ENCODE measurements around the gene CAT.

The CAT gene

DNA sequence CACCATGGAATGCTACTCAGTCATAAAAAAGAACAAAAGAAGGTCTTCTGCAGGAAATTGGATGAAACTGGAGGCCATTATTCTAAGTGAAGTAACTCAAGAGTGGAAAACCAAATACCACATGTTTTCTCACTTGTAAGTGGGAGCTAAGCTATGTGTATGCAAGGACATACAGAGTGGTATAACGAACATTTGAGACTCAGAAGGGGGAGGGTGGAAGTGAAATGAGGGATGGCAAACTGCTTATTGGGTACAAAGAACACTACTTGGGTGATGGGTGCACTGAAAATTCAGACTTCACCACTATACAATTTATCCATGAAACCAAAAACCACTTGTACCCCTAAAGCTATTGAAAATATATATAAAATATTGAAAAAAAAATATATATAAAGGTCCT lies 13.4 kb upstream of the CAT start:
- no peak for DNase-seq (ENCODE audit: low spot score)

DNA sequence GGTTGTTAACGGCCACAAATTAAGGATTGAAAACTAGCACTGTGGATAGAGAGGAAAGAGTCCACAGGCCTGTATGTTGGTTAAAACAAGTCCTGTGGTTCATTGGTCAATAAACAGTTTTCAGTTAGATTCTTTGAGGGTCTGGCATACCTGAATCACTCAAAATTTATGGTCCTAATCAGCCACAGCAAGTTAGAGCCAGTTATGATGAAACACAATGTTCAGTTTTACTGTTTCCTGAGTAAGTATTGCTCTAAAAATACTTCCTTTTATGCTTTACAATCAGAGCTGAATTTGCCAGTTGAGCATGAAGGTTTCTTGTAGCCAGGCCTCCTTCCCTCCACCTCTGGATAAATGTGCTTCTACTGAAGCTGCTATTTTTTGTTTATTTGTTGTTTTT lies 12.9 kb upstream of the CAT start:
- no peak for DNase-seq (ENCODE audit: low spot score)

DNA sequence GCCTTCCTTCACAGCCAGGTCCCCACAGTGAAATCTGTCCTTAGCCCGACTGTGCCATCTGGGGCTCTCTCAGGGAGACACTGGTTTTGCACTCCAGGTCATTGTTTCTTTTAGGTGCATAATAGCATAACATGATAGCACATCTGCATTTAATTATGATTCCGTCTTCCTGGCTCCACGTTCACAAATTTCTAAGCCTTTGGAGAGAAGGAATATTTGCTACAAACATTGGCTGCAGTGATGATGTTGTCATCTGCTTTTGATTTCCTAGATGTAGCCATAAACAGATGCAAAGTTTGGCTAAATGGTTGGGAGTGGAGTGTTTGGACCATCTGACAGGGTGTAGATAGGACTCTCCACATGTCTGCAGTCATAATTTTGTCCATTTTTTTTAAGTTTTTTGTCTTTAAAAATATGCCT lies 12.0 kb upstream of the CAT start:
- DNase-seq (ENCODE audit: low spot score) = peak; percentile 30

DNA sequence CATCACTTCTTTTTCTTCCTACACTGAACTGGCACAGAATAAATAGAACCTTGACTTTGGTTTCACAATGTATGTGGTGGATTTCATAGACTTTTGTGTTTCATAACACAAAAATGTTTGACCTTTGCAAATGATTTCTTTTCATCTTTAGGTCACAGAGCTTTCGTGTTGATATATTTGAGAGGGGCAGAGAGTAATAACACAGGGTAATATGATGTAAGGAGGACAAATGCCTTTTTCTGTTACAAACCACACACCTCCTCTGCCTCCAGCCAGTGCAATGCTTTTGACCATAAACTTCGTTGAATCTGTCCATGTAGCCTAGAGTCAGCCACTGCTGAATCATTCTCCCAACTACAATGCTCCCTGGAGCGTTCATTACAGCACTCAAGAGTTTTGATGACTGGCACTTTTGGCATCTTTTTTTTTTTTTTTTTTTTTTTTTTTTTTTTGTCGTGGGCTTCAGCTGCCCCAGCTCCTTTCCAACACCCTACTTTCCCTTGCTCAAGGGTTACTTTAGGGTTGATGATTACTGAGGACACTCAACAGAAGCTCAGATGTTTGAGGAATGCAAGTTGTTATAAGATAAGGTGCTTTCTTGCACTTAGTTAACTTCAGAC lies 11.4 kb upstream of the CAT start:
- no peak for DNase-seq (ENCODE audit: low spot score)

- DNase-seq (ENCODE audit: low spot score) = no peak
Measured at GRCh38 chr11:34431979-34432378, 6.8 kb upstream of the CAT start.

DNA sequence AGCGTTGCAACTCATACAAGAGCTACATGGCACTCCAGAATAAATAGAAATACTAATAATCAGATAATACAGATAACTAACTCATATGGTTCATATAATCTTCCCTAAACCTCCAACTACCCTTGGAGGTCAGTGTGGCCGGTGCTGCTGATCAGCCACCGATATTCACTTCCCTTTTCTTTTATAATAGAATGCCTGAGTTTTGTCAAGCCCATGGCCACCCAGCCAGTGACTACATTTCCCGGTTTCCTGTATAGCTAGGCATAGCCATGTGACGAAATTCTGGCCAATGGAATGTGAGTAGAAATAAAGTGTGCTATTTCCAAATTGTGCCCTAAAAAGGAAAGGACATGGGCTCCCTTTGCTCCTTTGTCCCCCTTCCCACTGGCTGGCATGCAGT lies 5.9 kb upstream of the CAT start:
- no peak for DNase-seq (ENCODE audit: low spot score)

GRCh38 chr11:34433899-34434298 lies 4.8 kb upstream of the CAT start:
- DNase-seq (ENCODE audit: low spot score) = no peak

DNA sequence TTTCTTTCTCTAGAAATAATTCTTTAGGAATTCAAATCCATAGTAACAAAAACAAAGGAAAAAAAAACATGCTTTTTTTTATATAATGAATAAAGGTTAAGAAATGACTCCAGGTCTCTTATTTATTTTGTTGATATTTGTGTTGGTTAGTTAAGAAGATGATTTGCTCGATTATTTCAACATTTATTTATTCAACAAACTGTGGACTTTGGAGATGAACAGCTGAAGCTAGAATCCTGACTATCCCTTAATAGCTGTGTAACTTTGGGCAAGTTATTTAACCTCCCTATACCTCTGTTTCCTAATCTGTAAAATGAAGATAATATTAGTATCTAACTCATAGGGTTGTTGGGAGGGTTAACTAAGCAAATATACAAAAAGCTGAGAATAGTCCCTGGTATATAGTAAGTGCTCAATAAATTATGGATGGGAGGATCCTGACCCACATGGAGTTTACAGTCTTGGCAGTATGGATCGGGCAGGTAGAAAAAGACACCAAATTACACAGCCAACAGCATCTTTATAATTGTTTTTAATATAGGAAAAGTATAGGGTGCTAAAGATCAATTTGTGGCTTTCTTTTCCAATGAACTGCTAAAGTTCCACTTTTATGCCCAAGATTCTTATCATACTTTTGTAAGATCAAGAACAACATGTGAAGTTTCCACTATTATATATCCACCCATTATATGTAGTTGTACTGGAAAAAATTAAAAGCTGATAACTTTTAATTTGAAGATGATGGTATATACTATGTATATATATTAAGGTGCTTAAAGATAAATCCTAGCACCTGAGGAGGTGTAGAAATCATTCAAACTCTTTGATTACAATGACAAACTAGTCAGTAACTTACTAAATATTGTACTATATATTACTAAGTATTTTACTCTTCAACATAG lies 1.3 kb upstream of the CAT start:
- DNase-seq (ENCODE audit: low spot score) = no peak

DNA sequence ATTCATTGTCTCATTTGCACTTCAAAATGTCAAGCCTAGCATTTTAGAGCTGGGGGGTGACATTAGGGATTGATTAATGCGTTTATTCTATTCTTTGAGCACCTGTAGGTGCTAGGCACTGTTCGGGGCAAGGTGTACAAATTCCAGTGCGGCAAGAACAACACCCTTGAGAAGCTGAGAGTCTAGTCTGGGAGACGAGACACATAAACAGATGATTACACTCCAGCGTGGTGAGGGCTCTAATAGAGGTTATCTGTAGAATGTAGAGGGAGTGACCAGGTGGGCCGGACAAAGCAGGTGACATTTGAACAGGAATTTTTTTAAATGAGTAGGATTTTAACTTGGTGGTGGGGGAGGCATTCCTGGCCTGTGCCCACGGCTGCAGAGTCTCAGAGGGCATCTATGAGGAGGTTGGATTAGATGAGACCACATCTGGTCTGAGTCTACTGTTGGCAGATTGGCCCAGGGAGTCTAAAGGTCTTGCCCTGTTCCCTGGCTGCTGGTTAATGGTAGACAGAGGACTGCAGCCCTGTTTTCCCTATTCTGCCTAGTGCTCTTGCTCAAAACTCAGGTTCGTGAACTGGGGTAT lies 970 bp downstream of the CAT start:
- peak; percentile 5 for DNase-seq (ENCODE audit: low spot score)

- DNase-seq (ENCODE audit: low spot score) = no peak
Measured at GRCh38 chr11:34441814-34442213, 3.1 kb downstream of the CAT start.

DNA sequence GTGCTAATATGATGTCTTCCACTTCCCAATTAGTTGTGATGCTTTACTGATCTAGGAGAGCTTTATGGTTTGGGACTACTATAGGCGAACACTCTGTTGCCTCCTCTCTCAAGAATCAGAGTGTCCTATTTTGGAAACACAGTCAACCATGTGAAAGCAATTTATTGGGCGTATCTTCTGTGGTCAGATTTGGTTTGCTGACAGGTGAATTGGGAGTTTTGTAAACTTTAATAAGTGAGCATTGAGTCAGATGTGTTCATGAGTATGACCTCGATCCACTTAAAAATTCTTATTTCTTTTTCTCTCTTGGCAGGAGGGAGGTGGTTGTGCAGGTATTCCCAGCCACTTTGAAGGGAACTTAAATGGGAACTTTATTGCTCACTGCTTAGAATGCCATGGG lies 4.4 kb downstream of the CAT start:
- no peak for DNase-seq (ENCODE audit: low spot score)

DNA sequence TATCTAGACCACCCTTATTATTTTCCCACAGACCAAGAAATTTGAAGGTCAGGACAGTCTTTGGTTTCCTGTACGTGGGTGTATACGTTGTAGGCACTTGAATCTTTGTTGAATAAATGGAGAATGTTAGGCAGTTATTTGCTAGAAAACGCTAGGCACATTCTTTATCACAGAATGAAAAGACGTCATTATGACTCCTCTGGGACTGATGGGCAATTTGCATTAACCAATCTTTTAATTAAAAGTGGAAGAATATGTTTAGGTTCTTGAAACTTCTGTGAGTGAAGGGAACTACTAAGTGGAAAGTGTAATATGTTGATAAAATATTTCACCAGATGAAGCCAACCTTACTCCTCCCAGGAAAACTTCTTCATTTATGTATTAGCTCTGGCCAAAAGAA lies 5.7 kb downstream of the CAT start:
- no peak for DNase-seq (ENCODE audit: low spot score)

DNA sequence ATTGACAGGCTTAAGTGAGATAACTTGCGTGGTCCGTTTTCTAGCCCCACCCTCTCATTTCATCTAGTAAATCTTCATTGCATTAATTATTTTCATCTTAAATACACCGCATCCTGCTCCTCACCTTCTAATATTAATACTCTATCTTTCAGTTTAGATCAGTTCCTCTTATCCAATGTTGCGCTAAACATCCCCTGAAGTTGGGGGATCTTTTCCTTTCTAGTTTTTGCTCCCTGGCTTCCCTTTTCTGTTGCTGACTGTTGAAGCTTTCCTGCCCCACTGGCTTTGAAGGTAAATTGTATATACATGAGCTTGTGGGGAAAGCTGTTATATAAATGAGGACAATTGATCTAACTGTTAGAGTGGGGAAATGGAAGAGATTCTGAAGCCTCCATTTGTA lies 7.2 kb downstream of the CAT start:
- DNase-seq (ENCODE audit: low spot score) = no peak

- no peak for DNase-seq (ENCODE audit: low spot score)
Measured at GRCh38 chr11:34446386-34446785, 7.7 kb downstream of the CAT start.

DNA sequence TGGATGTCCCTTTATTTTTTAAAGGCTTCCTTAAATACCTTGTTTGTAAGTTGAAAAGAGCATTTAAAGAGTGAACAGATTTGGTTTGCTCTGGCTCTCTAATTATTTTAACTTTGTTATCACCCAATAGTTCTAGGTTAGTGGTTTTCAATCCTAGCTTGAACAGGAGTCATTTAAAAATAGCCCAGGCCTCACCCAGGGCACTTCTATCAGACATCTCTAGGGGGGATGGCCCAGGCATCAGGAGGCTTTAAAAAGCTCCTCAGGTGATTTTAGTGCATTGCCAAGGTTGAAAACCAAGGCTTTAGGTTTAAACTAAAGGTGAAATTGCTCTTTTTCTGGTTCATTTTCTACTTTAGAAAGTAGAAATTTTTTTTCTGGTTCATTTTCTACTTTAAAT lies 8.3 kb downstream of the CAT start:
- no peak for DNase-seq (ENCODE audit: low spot score)

DNA sequence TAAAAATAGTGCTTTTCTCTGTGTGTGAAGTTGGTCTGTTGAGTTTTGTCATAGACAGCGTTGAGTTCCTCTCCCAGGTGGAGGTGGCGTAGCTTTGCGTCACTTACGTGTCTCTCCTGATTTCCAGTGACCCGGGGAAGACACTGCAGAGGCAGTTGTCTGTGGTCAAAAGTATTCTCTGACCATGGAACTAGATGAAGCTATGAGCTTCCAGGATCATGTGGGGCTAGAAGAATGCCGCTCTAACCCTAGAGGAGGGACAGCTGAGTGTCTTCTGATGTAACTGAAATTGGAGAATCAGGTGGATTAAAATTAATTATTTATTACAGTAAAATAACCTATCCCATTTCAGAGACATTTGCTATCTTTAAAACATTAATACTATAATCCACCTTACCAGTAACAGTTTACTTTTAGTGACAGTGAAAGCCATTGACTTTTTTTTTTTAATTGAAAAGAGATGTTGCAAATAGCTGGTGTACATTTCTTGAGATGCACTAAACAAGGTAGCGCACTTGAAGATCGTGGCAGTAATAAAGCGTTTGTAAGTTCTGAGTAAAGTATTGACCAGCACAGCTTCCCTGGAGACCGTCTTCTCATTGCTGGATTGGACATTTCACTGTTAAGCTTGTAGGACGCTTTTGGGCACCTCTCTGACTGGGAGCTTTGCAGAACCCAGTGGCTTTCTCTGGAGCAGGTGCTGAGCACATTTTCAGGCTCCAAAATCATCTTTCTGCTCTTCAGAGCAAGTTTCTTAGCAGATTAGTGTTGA lies 9.7 kb downstream of the CAT start:
- no peak for DNase-seq (ENCODE audit: low spot score)

DNA sequence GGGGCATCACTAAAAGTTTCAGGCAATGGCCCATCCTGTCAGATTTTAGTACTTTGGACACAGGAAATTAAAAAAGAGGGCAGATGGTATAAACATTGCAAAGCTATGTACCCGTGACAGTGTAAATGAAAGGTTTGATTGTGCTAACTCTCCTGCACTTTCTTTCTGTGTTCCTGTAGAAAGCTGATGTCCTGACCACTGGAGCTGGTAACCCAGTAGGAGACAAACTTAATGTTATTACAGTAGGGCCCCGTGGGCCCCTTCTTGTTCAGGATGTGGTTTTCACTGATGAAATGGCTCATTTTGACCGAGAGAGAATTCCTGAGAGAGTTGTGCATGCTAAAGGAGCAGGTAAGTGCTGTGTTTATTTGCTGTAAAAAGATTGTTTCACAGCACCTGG lies 10.3 kb downstream of the CAT start:
- no peak for DNase-seq (ENCODE audit: low spot score)

DNA sequence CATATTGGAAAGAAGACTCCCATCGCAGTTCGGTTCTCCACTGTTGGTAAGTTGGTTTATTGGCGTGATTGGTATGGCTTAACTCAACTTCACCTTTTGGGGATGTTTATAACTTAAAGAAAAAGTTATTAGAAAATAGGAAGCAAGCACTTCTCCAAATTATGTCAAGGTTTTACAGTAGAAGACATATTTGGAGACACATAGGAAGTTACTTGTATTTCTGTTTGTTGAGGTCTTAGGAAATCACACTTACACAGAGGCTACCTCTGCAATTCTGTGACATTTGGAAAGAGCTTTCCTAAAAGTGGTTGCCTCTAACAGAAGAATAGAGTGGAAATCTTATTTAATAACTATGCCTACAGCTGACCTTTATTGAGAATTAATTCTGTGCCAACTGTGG lies 12.3 kb downstream of the CAT start:
- no peak for DNase-seq (ENCODE audit: low spot score)

DNA sequence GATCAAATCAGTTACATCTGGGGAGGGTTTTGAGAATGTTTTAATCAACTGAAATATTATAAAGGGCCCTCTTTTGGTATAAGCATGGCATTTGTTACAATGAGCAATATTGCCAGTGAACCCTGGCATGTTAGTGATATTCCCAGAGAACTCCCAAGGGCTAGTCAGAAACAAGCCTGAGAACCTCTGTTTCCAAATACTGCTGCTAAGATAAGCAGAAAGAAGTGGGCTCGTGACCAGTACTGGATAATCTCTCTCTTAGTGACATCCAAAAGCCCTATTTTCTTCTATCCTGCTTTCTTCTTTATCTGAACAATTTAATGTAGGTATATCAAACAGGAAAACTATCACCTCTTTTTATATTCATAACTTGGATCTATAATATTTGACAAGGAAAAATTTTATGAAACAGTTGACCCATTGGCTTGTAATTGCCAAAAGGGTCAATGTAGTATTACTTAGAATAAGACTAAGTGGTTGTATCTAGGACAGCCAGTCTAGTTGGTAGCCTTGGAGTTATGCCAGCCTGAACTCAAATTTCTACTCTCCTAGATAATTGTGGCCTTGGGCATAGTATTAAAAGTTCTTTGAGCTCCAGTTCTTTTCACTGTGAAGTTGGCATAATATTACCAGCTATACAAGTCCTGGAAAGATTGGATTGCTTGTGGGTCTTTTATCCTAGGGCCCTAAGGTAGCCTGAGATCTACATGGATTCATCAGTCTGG lies 15.7 kb downstream of the CAT start:
- DNase-seq (ENCODE audit: low spot score) = no peak

DNA sequence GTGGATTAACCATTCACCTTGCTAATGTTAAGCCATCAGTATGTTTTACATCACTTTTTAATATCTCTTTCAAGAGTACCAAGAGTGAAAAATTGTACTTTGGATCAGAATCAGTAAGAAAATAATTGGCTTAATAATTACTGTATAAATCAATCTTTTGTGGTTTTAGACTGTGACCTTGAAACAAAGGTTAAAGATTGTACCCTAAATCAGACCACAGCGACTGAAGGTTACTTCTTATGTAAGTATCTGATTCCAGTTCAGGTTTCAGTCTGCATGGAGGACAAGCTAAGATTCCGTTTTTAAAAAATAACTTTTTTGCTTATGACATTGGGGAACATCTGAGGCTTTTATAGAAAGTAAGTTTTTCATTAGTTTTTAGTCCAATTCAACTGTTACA lies 18.9 kb downstream of the CAT start:
- no peak for DNase-seq (ENCODE audit: low spot score)

DNA sequence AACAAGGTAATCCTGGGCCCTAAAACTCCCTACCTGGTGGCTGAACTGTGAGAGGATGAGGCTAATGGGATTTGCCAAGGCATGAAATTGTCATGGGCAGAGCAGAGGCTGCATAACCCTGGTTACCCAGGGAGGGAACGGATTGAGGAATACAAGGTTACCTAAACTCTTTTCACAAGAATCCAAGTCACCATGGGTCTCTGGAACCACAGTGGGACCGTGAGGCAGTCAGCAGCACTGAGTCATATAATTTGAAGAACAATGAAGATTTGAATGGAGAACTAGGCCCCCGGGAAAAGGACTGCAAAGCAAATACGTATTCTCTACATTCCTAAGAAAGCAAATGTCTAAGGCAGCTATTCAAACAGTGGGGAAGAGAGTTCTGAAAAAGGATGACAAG lies 19.8 kb downstream of the CAT start:
- DNase-seq (ENCODE audit: low spot score) = no peak

Measured in SK-N-DZ (cell line).